Esophagus muscularis mucosa (tissue), 4 donors: ENCODE results near the gene GRM4. TPM values are rescaled to one million over a fixed set of nuclear protein-coding genes. Genes with fewer than 3 reads are reported as not detected.

Experiments used
- DNase-seq: peaks from one replicate; pipeline ENCODE4 v3.0.0-alpha.2; 2017; ENCODE audit errors: extremely low spot score
- H3K27ac ChIP-seq, 4 donors: fragments of 200-600 bp; sonication (generic); replicated peaks in 1 of 4; 1 replicate in 3 of 4; 2 replicates in 1 of 4; pipeline ENCODE4 v1.5.1; 2016 to 2019; ENCODE audit warnings: mild to moderate bottlenecking in 1 of 4
- H3K27me3 ChIP-seq, 4 donors: fragments of 200-600 bp; sonication (generic); one replicate each; pipeline versions ENCODE4 v1.5.1 to v1.6.0; 2016 to 2019
- H3K36me3 ChIP-seq, 4 donors: fragments of 200-600 bp; sonication (generic); one replicate each; pipeline ENCODE4 v1.5.1; 2016 to 2019
- H3K4me1 ChIP-seq, 4 donors: fragments of 200-600 bp; sonication (generic); one replicate each; pipeline ENCODE4 v1.5.1; 2016 to 2019
- H3K4me3 ChIP-seq, 4 donors: fragments of 200-600 bp; sonication (generic); 1 replicate in 2 of 4; 2 replicates in 2 of 4; pipeline ENCODE4 v1.5.1; 2016 to 2019; ENCODE audit warnings: mild to moderate bottlenecking in 4 of 4, moderate library complexity in 1 of 4
- H3K9me3 ChIP-seq, 4 donors: fragments of 200-600 bp; sonication (generic); 1 replicate in 3 of 4; 2 replicates in 1 of 4; pipeline ENCODE4 v1.5.1; 2016 to 2019
- CTCF ChIP-seq, 3 experiments: fragments of 200-600 bp in 2 of 3; fragments of 450-650 bp in 1 of 3; sonication (generic) in 2 of 3; IDR thresholded peaks; one replicate each; pipeline ENCODE4 v1.5.1; 2017 to 2019; ENCODE audit warnings: antibody characterized with exemption in 3 of 3, mild to moderate bottlenecking in 2 of 3, moderate library complexity in 1 of 3
- EP300 ChIP-seq: sonication (generic); formaldehyde crosslinking; IDR thresholded peaks from one replicate; pipeline ENCODE4 v1.6.1; 2017; ENCODE audit warnings: antibody characterized with exemption
- POLR2A ChIP-seq: fragments of 450-650 bp; IDR thresholded peaks from one replicate; pipeline ENCODE4 v1.6.1; 2017; ENCODE audit warnings: antibody characterized with exemption, moderate library complexity, mild to moderate bottlenecking, low read depth
- POLR2AphosphoS5 ChIP-seq, 2 donors: sonication (generic); formaldehyde crosslinking; IDR thresholded peaks; one replicate each; pipeline ENCODE4 v1.6.1; 2017; ENCODE audit warnings: antibody characterized with exemption in 2 of 2
- WGBS: methylation state at CpG from one replicate; pipeline ENCODE4 v1.1.5; 2018; 5-methylcytosine and 5-hydroxymethylcytosine counted together
- intact Hi-C: fragments of 100-400 bp; cut with DNase I; formaldehyde crosslinking; loops from one replicate; pipeline ENCODE4 v1.15.1; 2023
- total RNA-seq, 4 donors: library from RNA; depleted of rRNA; stranded (reverse); fragments of >200 nt; gene quantifications; one replicate each; pipeline versions ENCODE4 v1.1.0 to v1.2.1, GENCODE V29; 2016

Gene GRM4
- total RNA-seq, 4 donors from 2014 or later = not detected

GRCh38 chr6:34113532-34113931 lies 32.4 kb downstream of the GRM4 start:
- no peak for TF ChIP-seq POLR2A
- no peak for TF ChIP-seq POLR2AphosphoS5 (IDR thresholded peaks at IDR 0.05)
- no peak for TF ChIP-seq CTCF (IDR thresholded peaks at IDR 0.05)
- TF ChIP-seq EP300 = no peak
- Histone ChIP-seq H3K27ac (no peak overlapping the region), H3K9me3 (no peaks in the 10 kb centered on the region), H3K27me3 (peaks cover 0 to 86% (median 5%) of the 10 kb centered on the region in 4 donors), H3K4me1 (no peaks in the 10 kb centered on the region), H3K4me3 (no peak overlapping the region), H3K36me3 (no peaks in the 10 kb centered on the region)
- no peak for DNase-seq
- intact Hi-C loops = no loop called here
- WGBS = 37% methylated on average over 2 of the region's 3 CpGs

GRCh38 chr6:34112126-34112525 lies 33.8 kb downstream of the GRM4 start:
- no peak for DNase-seq
- TF ChIP-seq CTCF (IDR thresholded peaks at IDR 0.05) (no peak), EP300 (no peak), POLR2A (no peak), POLR2AphosphoS5 (IDR thresholded peaks at IDR 0.05) (no peak)
- Histone ChIP-seq H3K4me3 (no peak overlapping the region), H3K27ac (no peak overlapping the region), H3K36me3 (no peaks in the 10 kb centered on the region), H3K27me3 (peaks cover 0 to 93% (median 5%) of the 10 kb centered on the region in 4 donors), H3K9me3 (no peaks in the 10 kb centered on the region), H3K4me1 (no peaks in the 10 kb centered on the region)
- 61% methylated on average over 5 of the region's 5 CpGs for WGBS
- intact Hi-C loops = no loop called here

DNA sequence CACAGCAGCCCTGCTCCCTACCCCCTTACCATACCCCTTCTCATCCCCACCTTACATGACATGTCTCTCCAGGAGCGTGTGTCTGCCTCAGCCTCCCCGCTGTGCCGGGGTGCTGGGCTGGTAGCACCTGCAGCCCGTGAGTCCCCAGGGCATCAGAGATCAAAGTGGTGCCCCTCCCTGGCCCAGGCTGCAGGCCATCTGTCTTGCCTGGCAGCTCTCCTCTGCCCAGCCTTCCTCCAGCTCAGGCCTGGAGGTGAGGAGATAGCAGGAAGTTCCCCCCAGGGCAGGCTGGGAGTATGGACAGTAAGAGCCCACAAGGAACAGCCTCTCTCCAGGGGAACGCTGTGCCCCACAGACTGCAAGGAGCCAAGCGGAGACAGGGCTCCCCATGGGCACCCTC lies 35.3 kb downstream of the GRM4 start:
- Histone ChIP-seq H3K4me1 (no peaks in the 10 kb centered on the region), H3K27ac (no peak overlapping the region), H3K4me3 (no peak overlapping the region), H3K27me3 (peaks cover 0 to 97% (median 5%) of the 10 kb centered on the region in 4 donors), H3K36me3 (no peaks in the 10 kb centered on the region), H3K9me3 (no peaks in the 10 kb centered on the region)
- TF ChIP-seq CTCF (IDR thresholded peaks at IDR 0.05) = no peak
- TF ChIP-seq POLR2AphosphoS5 (IDR thresholded peaks at IDR 0.05) = no peak
- TF ChIP-seq EP300 = no peak
- TF ChIP-seq POLR2A = no peak
- WGBS = 55% methylated on average over 4 of the region's 6 CpGs
- DNase-seq = no peak
- intact Hi-C loops = no loop called here

- intact Hi-C loops = no loop called here
- H3K4me1 ChIP-seq = no peaks in the 10 kb centered on the region
- 85% methylated on average over 7 of the region's 9 CpGs for WGBS
- no peaks in the 10 kb centered on the region for H3K36me3 ChIP-seq
- peaks cover 0 to 90% (median 3%) of the 10 kb centered on the region in 4 donors for H3K27me3 ChIP-seq
- no peak for TF ChIP-seq POLR2A
- no peak for TF ChIP-seq CTCF (IDR thresholded peaks at IDR 0.05)
- TF ChIP-seq POLR2AphosphoS5 (IDR thresholded peaks at IDR 0.05) = no peak
- TF ChIP-seq EP300 = no peak
- no peak overlapping the region for H3K27ac ChIP-seq
- H3K4me3 ChIP-seq = no peak overlapping the region
- DNase-seq = no peak
- no peaks in the 10 kb centered on the region for H3K9me3 ChIP-seq
Measured at GRCh38 chr6:34108176-34108575, 37.7 kb downstream of the GRM4 start.

DNA sequence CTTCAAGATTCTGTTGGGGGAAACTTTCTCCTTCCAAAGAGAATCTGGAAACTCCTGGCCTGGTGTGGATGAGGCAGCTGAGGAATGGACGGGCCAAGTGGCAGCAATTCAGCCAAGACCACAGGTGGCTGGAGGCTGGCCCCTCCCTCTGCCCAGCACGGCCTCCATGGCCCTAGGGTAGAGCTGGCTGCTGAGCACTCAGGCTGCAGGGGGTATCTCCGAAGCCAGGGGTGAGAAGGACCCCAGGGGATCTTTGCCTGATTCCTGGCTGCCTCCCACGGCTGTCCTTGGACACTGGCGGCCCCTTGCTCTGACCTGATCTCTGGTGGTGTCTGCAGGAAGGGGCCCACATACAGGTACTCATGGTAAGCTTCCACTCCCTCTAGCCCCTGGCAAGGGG lies 39.0 kb downstream of the GRM4 start:
- intact Hi-C loops = no loop called here
- TF ChIP-seq EP300 = no peak
- TF ChIP-seq CTCF (IDR thresholded peaks at IDR 0.05) = no peak
- TF ChIP-seq POLR2AphosphoS5 (IDR thresholded peaks at IDR 0.05) = no peak
- no peak for TF ChIP-seq POLR2A
- Histone ChIP-seq H3K36me3 (no peaks in the 10 kb centered on the region), H3K27me3 (peaks cover 0 to 77% (median 0%) of the 10 kb centered on the region in 4 donors), H3K4me1 (no peaks in the 10 kb centered on the region), H3K27ac (no peak overlapping the region), H3K4me3 (no peak overlapping the region), H3K9me3 (no peaks in the 10 kb centered on the region)
- DNase-seq = no peak
- WGBS = 59% methylated on average over 4 of the region's 5 CpGs
